Stimulated activated CD8-positive, alpha-beta memory T cell treated with anti-CD3 and anti-CD28 coated beads, Interleukin-12 subunit alpha, Interleukin-12 subunit beta, amount 100 ng/mL, for 24 hours (primary cell): ENCODE results near the gene CAMKK1.
A peak's percentile ranks its signal among the peaks of the same experiment; 100 is the strongest.

ENCODE experiments used
- DNase-seq: peaks from one replicate; pipeline ENCODE4 v3.0.0-alpha.2; 2020; ENCODE audit errors: extremely low read depth

Gene CAMKK1

DNA sequence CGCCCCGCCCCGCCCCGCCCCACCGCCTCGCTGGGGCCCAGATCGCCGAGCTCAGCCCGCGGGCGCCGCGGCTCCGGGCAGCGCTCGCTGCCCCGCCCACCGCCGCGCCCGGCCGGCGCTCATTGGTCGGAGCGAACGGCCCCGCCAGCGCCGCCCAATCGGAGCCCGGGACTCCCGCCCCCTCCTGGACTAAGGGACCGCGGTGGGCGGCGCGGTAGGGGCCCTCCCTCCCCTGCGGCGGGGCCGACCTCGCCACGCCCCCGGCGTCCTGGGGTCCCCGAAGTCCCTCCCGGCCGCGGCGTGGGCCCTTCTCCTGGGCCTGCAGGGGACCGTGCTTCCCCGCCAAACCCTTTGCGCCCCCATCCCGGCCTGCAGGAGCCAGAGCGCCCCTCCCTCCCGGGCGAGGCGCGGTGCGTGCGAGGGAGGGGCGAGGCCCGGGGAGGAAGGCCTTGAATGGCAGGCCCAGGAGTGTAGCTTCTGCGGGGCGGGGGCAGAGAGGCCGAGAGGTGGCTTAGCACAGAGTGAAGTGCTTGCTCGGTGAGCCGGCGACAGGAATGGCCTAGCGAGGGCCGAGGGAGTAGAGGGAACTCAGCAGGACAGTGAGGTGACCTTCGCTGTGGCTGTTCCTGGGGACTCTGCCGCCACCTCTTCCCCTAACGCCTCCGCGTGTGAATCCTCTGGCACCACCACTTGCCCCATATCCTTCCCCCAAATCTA is at the start of gene CAMKK1:
Gene CAMKK1, minus strand, starts transcription at position 51 of the 717 bp plus-strand sequence. CDS start 7,366 bp downstream, outside the sequence.
- peak; percentile 73 for DNase-seq

GRCh38 chr17:3940965-3941698 is 48.3 kb upstream of the CAMKK1 start:
- no peak for DNase-seq

- no peak for DNase-seq
Observed at GRCh38 chr17:3937359-3937758, 44.5 kb upstream of the CAMKK1 start.

- no peak for DNase-seq
Observed at GRCh38 chr17:3935825-3936355, 43.0 kb upstream of the CAMKK1 start.

DNA sequence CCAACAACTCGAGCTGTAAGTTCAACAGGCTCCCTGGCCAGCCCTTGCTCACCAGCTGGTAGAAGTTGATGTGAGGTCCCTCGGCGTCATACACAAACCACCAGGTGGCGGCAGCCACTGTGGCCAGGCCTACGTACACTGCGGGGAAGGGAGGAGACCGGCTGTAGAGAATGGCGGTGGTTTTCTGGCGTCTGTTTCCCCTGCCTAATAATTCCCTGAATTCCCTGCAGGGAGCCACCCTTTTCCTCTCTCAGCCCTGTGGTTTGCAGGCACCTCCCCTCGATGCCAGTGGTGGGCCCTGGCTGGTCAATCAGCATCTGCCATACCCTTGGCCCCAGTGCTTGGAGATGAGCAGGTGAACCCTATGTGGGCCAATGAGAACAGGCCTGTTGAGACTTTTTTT is 42.3 kb upstream of the CAMKK1 start:
- no peak for DNase-seq

- DNase-seq: no peak
Observed at GRCh38 chr17:3929764-3930163, 36.9 kb upstream of the CAMKK1 start.

GRCh38 chr17:3929181-3929580 is 36.3 kb upstream of the CAMKK1 start:
- no peak for DNase-seq

- no peak for DNase-seq
Observed at GRCh38 chr17:3928406-3928805, 35.6 kb upstream of the CAMKK1 start.

GRCh38 chr17:3927628-3928340 is 34.9 kb upstream of the CAMKK1 start:
- no peak for DNase-seq

DNA sequence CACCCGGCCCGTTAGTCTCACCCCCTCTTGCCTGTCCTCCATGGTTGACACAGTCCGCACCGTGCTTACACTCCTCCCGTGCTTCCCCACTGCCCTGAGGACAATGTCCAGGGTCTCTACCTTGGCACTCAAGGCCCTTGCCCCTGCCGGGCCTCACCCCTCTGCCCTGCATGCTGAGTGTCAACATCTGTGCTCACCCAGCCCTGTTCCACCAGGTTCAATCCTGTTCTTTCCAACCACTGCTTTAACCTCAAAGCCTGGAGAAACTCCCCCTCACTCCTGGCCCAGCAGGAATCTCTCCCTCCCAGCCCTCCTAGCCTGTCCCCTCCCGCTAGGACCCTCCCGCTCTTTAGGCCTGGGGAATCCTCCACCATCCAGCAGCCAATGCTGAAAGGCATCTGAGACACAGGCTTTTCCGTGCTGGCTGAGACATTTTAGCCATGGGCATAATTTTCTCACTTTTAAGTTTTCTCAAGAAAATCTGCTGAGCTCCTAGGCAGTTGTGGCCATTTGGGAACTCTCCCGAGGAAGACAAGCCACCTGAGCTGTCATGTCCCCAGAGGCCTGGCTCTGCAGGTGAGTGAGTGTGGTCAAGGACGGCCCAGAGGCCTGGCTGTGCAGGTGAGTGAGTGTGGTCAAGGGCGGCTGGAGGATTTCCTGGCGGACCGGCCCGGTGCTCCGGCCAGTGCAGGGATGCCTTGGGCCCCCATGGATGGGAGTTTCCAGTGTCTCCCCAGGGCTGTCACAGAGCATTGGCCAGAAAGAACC is 34.2 kb upstream of the CAMKK1 start:
- DNase-seq: no peak

DNA sequence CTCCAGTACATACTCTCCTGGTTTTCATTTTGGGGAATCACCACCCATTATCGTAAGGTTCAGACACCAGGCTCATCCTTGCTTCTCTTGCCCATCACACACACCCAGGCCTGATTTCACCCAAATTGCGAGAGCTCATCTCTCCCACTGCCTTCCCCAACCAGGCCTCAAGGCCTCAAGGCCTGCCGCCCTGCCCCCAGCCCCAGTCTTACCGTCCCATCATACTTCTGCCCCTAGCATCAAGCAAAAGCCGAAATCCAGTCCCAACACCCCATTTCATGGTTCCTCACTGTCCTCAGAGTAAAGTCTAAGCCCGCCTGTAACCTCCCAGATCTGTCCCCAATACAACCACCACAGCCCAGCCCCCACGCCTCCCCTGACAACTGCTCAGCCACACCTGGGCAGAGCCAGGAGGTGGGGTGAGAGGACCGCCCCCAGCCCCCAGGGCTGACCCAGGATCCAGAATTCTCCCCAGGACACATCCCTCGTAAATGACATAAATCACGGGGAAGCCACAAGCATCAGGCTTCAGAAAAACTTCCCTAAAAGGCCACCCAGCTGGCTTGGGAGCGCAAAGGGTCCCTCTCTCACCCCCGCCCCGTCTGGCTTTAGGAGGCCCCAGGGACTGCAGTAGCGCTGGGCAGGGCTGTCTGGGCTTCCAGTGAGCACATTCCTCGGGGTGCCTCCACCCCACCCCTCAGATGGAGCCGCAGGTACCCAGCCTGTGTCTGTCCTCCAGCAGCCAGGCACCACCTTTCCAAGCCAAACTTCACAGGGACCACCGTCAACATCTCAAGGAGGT is 33.0 kb upstream of the CAMKK1 start:
- no peak for DNase-seq

- no peak for DNase-seq
Observed at GRCh38 chr17:3924512-3925350, 31.9 kb upstream of the CAMKK1 start.

GRCh38 chr17:3923466-3924190 is 30.8 kb upstream of the CAMKK1 start:
- DNase-seq: no peak

DNA sequence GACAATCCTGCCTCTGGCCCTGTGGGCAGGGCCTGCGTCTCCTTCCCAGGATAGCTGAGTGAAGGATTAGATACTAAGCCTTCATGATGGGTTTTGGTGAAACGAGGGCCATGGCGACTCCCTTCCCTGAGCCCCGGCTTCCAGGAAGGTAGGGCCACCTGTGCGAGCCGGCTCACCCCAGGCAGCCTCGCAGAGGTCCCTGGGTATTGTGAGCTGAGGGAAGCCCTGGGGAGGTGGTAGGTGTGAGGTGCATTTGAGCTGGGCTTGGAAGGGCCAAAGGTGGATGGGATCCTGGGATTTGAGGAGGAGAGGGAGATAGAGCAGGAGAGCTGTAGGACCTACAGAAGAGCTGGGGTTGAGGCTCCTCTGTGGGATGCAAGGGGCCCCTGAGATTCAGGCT is 29.9 kb upstream of the CAMKK1 start:
- DNase-seq: no peak

DNA sequence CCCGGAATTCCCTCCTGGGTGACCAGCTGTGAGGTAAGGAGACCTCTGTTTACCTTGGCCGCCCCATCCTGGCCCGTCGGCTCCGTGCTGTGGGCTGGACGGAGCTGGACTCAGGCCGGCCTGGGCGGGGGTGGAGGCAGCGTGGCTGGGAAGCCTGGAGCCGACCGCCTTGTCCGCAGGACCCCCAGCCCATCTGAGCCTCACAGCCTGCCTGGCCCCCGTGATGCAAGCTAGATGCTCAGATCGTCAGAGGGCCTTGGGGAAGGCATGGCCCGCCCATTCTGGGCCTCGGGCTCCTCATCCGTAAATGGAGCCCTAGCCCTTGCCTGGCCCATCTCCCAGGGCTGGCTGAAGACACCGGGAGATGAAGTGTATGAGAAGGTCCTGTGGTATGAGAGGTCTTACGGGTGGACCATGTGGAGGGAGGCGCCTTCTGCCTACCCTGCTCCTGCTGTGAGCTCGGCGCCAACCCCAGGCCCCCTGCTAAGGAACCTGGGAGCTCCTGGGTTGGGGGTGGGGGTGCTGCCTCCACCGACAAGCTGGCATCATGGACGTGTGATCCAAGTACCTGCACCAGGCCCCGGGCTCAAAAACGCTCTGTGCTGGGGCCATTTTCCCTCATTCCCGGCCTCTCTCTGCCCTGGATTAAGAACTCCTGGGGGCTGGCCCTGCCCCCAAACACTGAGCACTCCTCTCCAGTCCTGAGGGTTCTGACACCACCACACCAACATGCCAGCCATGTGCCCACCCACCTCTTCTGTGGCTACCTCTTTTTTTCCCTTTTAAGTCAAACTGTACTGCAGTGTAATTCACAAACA is 28.9 kb upstream of the CAMKK1 start:
- DNase-seq: no peak

GRCh38 chr17:3921006-3921405 is 28.2 kb upstream of the CAMKK1 start:
- no peak for DNase-seq

DNA sequence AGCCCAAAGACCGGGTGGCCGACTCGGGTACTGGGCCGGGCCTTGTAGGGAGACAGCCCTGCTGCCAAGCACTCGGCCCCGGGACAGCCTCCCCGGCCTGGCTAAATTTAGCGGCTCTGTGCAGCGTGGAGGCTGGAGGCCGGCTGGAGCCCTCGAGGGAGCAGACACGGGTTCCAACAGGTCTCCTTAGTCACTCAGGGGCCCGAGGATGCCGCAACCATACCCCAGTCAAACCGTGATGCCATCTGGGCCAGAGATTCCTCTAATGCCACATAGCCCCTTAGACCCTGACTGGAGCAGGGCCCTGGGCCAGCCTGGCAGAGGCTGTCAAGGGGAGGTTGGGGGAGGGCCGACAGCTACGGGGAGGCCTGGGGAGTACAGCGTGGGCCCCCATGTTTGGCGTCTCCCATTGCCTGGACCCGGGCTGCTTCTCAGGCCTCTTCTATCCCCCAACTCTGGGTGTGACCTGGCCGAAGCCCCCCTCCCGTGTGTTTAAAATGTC is 26.3 kb upstream of the CAMKK1 start:
- DNase-seq: no peak
